Mesodermal cell (in vitro differentiated cells): ENCODE results near the gene SOBP.

Experiments
- H3K27ac ChIP-seq: 2 replicates; pipeline ENCODE4 v1.7.0; 2013; ENCODE audit warnings: mild to moderate bottlenecking, low read depth, low read length, moderate library complexity; ENCODE audit not compliant: severe bottlenecking
- H3K36me3 ChIP-seq: 2 replicates; pipeline ENCODE4 v1.7.1; 2013; ENCODE audit warnings: mild to moderate bottlenecking, low read length, moderate library complexity; ENCODE audit not compliant: control insufficient read depth, insufficient read depth
- H3K4me1 ChIP-seq: one replicate; pipeline ENCODE4 v1.7.1; 2013; ENCODE audit warnings: mild to moderate bottlenecking, low read length; ENCODE audit not compliant: insufficient read depth, control insufficient read depth, poor library complexity, severe bottlenecking
- H3K4me3 ChIP-seq: 2 replicates; pipeline ENCODE4 v1.7.0; 2013; ENCODE audit warnings: low read length, control low read depth, mild to moderate bottlenecking; ENCODE audit not compliant: insufficient read depth, poor library complexity, severe bottlenecking; ENCODE audit errors: extremely low read depth
- H3K9me3 ChIP-seq: 2 replicates; pipeline ENCODE4 v1.7.1; 2013; ENCODE audit warnings: mild to moderate bottlenecking, low read length, moderate library complexity; ENCODE audit not compliant: control insufficient read depth
- WGBS, 2 experiments: methylation state at CpG; one replicate each; pipeline ENCODE4 v1.1.5; 2013; ENCODE audit warnings: missing lambda C conversion rate in 2 of 2; ENCODE audit not compliant: insufficient coverage in 2 of 2; 5-methylcytosine and 5-hydroxymethylcytosine counted together

Gene SOBP

GRCh38 chr6:107639511-107639910 lies 149.6 kb downstream of the SOBP start:
- H3K4me3 ChIP-seq, result no peak overlapping the region
- H3K9me3 ChIP-seq, result no peaks in the 10 kb centered on the region
- no peaks in the 10 kb centered on the region for H3K4me1 ChIP-seq
- 0% methylated on average over 1 of the region's 2 CpGs; no CpG with 5 or more reads in 1 of the 2 experiments for WGBS, 2 experiments
- H3K27ac ChIP-seq, result no peak overlapping the region
- H3K36me3 ChIP-seq, result no peaks in the 10 kb centered on the region

- H3K9me3 ChIP-seq, result no peaks in the 10 kb centered on the region
- H3K4me1 ChIP-seq, result no peaks in the 10 kb centered on the region
- 88 to 89% methylated on average over 1 of the region's 1 CpG for WGBS, 2 experiments
- H3K36me3 ChIP-seq, result no peaks in the 10 kb centered on the region
- H3K4me3 ChIP-seq, result no peak overlapping the region
- no peak overlapping the region for H3K27ac ChIP-seq
These were observed 151.2 kb downstream of the SOBP start for GRCh38 chr6:107641071-107641470.

- 92 to 98% methylated on average over 13 of the region's 14 CpGs for WGBS, 2 experiments
- no peak overlapping the region for H3K4me3 ChIP-seq
- no peak overlapping the region for H3K27ac ChIP-seq
- H3K36me3 ChIP-seq, result no peaks in the 10 kb centered on the region
- H3K4me1 ChIP-seq, result no peaks in the 10 kb centered on the region
- no peaks in the 10 kb centered on the region for H3K9me3 ChIP-seq
These were observed 151.6 kb downstream of the SOBP start for GRCh38 chr6:107641500-107641941.

GRCh38 chr6:107642095-107642860 lies 152.4 kb downstream of the SOBP start:
- no peak overlapping the region for H3K4me3 ChIP-seq
- WGBS, 2 experiments, result 43 to 100% methylated on average over 1 of the region's 3 CpGs
- no peaks in the 10 kb centered on the region for H3K36me3 ChIP-seq
- no peaks in the 10 kb centered on the region for H3K9me3 ChIP-seq
- H3K4me1 ChIP-seq, result no peaks in the 10 kb centered on the region
- no peak overlapping the region for H3K27ac ChIP-seq

- no peaks in the 10 kb centered on the region for H3K9me3 ChIP-seq
- no peaks in the 10 kb centered on the region for H3K4me1 ChIP-seq
- WGBS, 2 experiments, result no CpG with 5 or more reads among the region's 3 CpGs
These were observed 153.0 kb downstream of the SOBP start for GRCh38 chr6:107642861-107643328.

GRCh38 chr6:107644513-107644912 lies 154.6 kb downstream of the SOBP start:
- 89% methylated on average over 1 of the region's 1 CpG; no CpG with 5 or more reads in 1 of the 2 experiments for WGBS, 2 experiments
- H3K4me3 ChIP-seq, result no peak overlapping the region

More at GRCh38 chr6:107642861-107643328, 153.0 kb downstream of the SOBP start:
- H3K36me3 ChIP-seq, result no peaks in the 10 kb centered on the region
- no peak overlapping the region for H3K27ac ChIP-seq
- no peak overlapping the region for H3K4me3 ChIP-seq

GRCh38 chr6:107645740-107646139 lies 155.8 kb downstream of the SOBP start:
- H3K27ac ChIP-seq, result no peak overlapping the region
- no peaks in the 10 kb centered on the region for H3K9me3 ChIP-seq
- no peaks in the 10 kb centered on the region for H3K36me3 ChIP-seq
- no peak overlapping the region for H3K4me3 ChIP-seq
- no peaks in the 10 kb centered on the region for H3K4me1 ChIP-seq
- 86 to 92% methylated on average over 4 of the region's 4 CpGs for WGBS, 2 experiments

More at GRCh38 chr6:107644513-107644912, 154.6 kb downstream of the SOBP start:
- no peak overlapping the region for H3K27ac ChIP-seq
- no peaks in the 10 kb centered on the region for H3K9me3 ChIP-seq
- H3K4me1 ChIP-seq, result no peaks in the 10 kb centered on the region
- H3K36me3 ChIP-seq, result no peaks in the 10 kb centered on the region

- H3K36me3 ChIP-seq, result no peaks in the 10 kb centered on the region
- H3K27ac ChIP-seq, result no peak overlapping the region
- H3K9me3 ChIP-seq, result no peaks in the 10 kb centered on the region
- H3K4me1 ChIP-seq, result no peaks in the 10 kb centered on the region
- 92 to 95% methylated on average over 7 to 9 of the region's 9 CpGs for WGBS, 2 experiments
- no peak overlapping the region for H3K4me3 ChIP-seq
These were observed 156.3 kb downstream of the SOBP start for GRCh38 chr6:107646176-107646575.

- H3K4me1 ChIP-seq, result no peaks in the 10 kb centered on the region
- H3K36me3 ChIP-seq, result no peaks in the 10 kb centered on the region
- no peak overlapping the region for H3K4me3 ChIP-seq
These were observed 157.0 kb downstream of the SOBP start for GRCh38 chr6:107646776-107647438.

GRCh38 chr6:107647439-107647948 lies 157.6 kb downstream of the SOBP start:
- Histone ChIP-seq H3K4me1 (no peaks in the 10 kb centered on the region), H3K27ac (no peak overlapping the region)

More at GRCh38 chr6:107646776-107647438, 157.0 kb downstream of the SOBP start:
- no peaks in the 10 kb centered on the region for H3K9me3 ChIP-seq
- 79 to 83% methylated on average over 2 of the region's 2 CpGs for WGBS, 2 experiments
- no peak overlapping the region for H3K27ac ChIP-seq

More at GRCh38 chr6:107647439-107647948, 157.6 kb downstream of the SOBP start:
- Histone ChIP-seq H3K4me3 (no peak overlapping the region), H3K9me3 (no peaks in the 10 kb centered on the region), H3K36me3 (no peaks in the 10 kb centered on the region)
- 90 to 98% methylated on average over 6 to 8 of the region's 9 CpGs for WGBS, 2 experiments
